GM12872 (cell line): Measurements from ENCODE around the gene ELMO1.

Experiments
- TF ChIP-seq, protein P1 (sequence below): IDR thresholded peaks from 3 replicates; pipeline ENCODE4 v1.5.1; 2011; ENCODE audit warnings: low read depth, mild to moderate bottlenecking, low read length, moderate library complexity; ENCODE audit not compliant: insufficient read depth

ELMO1 gene

DNA sequence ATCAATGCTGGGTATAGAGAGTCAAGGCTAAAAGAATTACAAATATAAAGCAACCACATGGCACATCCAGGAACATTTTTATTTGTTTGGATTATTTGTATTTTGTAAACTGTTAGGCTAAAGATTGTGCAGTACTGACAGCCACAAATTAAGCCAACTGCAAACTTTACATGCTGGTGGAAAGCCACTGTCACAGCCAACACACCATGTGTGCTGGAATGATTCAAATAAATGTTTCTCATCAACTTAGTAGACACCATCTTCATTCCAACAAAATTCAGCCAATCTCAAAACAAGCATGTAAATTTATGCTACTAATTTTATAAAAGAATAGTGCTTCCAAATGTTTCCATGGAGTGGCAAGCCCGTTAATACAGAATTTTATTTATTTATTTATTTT, 211.8 kb downstream of the ELMO1 start:
- TF ChIP-seq, protein P1, sequence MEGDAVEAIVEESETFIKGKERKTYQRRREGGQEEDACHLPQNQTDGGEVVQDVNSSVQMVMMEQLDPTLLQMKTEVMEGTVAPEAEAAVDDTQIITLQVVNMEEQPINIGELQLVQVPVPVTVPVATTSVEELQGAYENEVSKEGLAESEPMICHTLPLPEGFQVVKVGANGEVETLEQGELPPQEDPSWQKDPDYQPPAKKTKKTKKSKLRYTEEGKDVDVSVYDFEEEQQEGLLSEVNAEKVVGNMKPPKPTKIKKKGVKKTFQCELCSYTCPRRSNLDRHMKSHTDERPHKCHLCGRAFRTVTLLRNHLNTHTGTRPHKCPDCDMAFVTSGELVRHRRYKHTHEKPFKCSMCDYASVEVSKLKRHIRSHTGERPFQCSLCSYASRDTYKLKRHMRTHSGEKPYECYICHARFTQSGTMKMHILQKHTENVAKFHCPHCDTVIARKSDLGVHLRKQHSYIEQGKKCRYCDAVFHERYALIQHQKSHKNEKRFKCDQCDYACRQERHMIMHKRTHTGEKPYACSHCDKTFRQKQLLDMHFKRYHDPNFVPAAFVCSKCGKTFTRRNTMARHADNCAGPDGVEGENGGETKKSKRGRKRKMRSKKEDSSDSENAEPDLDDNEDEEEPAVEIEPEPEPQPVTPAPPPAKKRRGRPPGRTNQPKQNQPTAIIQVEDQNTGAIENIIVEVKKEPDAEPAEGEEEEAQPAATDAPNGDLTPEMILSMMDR = no peak

DNA sequence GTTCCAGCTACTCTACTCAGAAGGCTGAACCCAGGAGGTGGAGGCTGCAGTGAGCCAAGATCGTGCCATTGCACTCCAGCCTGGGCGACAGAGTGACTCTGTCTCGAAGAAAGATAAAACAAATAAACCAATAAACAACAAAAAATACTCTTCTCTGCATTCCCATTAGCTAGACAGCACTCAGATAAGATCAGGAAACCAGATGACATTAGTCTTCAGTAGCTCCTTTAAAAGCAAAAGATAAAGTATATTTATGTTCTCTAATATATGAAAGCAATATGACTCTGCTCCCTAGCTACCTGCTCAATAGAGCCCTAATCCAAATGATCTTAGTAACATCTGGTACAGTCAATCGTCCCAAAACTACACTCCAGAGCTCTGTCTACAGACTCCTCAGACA, 212.9 kb downstream of the ELMO1 start:
- TF ChIP-seq, protein P1 = no peak

DNA sequence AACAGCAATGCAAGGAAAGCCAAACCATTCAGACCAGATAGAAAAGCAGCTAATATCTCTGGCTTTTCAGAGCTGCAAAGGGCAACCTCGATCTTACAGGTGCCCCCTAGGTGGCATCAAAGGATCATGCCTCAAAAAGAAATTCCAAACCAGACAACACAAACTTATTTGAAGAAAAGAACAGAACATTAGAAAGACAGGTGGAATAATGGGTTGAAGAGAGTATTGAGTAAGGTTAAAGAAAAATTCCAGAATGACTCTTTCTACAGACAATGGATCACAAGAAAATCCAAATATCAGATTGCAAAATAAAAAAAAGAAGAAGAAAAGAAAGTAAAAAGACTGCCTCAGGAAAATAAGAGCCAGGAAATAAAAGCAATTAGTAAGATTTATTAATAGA, 213.7 kb downstream of the ELMO1 start:
- TF ChIP-seq, protein P1 = peak; percentile 62

DNA sequence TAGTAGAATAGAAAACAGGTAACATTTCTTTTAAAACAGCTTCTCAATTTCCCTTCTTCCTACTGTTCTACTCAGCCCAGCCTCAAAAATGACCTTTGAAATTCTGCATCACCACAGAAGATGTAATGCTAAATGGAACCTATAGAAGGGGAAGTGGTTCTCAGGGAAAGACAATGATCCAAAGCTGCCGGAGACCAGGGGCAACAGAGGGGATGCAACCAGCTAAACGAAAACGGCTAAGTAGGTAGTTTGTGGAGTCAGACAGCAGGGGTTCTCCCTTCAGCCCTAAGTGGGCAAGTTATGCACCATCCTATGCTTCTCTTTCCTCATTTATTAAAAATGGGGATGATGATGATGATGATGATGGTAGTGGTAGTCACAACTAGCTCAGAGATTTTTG, 214.3 kb downstream of the ELMO1 start:
- TF ChIP-seq, protein P1 = no peak

DNA sequence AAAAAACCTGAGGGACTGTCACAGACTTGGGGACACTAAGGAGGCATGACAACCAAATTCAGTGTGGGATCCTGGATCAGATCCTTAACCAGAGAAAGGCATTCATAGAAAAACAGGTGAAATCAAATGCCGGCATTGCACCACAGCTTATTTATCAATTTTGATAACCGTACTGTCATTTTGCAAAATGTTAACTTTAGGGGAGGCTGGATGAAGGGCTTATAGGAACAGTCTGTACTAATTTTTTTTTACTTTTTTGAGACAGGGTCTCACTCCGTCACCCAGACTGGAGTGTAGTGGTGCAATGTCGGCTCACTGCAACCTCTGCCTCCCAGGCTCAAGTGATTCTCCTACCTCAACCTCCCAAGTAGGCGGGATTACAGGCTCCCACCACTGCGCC, 217.1 kb downstream of the ELMO1 start:
- TF ChIP-seq, protein P1 = no peak

DNA sequence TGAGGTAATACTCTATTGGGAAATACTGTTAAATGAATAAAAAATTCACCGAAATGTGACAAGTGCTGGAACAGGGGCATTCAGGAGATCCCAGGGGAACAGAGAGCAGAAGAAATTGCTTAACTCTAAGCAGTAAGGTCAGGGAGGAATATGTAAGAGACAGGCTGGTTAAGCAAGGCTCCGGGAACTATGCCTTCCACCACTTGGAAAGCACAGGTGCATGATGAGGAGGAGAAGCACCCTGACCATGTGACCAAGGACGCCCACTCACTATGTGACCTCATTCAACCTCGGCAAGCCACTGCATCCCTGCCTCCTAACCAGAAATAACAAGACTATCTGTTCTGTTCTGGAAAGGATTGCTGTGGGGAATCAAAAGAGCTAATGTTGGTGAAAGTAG, 218.4 kb downstream of the ELMO1 start:
- TF ChIP-seq, protein P1 = no peak

DNA sequence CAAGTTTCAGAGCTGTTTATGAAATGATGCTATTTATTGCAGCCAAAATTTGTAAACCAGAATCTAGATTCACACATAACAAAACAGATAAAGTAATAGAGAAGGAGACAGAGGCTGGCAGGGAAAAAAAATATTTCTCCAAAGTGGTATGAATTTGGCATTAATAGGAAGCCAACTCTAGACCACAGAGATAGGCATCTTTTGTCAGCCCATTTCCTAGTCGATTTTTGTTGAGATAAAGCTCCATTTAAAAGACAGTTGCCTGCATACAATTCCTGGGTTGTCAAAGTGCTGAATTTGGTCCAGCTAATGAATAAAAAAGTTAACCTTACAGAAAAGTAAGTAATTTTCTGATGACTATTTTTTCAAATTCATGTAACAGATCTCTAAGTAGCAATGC, 219.3 kb downstream of the ELMO1 start:
- TF ChIP-seq, protein P1 = no peak

DNA sequence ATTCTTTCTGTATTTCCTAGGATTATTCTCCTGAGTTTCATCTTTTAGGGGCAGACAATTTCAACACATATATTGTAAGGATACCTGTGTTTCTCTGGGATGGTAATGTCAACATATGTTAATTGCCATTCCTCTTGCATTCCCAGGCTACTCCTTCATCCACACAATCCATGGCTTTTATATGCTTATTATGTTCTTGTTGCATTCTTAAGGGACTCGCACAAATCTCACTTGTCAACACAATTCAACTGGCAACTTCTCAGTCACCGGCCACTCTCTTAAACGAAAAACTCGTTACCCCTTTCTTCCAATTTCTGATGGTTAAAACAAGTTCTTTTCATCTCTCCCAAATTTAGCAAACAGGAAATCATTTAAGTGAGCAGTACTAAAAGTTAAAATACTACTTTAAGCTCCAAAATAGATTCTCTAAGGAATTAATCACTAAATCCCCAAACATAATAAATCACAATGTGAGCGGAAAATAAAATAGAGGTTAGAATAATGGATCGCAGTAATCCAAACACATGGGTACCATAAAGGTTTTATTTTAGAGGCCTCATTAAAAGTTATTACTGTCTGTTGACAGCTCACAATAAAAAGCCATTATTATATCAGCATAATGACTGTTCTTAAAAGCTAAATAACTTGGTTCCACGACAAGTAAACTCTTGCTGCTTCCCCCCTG, 223.2 kb downstream of the ELMO1 start:
- TF ChIP-seq, protein P1 = no peak
